GM19468 (cell line): Measurements from ENCODE around the gene HIKESHI.

ENCODE experiments used
- ATAC-seq: cut with Tn5 transposase; IDR thresholded peaks from one replicate; pipeline ENCODE4 v1.9.1; 2021; ENCODE audit warnings: mild to moderate bottlenecking, moderate library complexity, moderate number of reproducible peaks; ENCODE audit not compliant: unreplicated experiment; ENCODE audit errors: extremely low read depth

The HIKESHI gene

GRCh38 chr11:86372041-86372440 lies 70.0 kb downstream of the HIKESHI start:
- ATAC-seq: no peak

- ATAC-seq: no peak
These were observed 70.5 kb downstream of the HIKESHI start for GRCh38 chr11:86372586-86372985.

- no peak for ATAC-seq
These were observed 72.0 kb downstream of the HIKESHI start for GRCh38 chr11:86374069-86374468.

- no peak for ATAC-seq
These were observed 72.5 kb downstream of the HIKESHI start, which contains the start of gene CCDC81 for GRCh38 chr11:86374586-86374985. Gene CCDC81, plus strand, starts transcription at chr11:86374887. Its CDS starts 277 bp downstream, at chr11:86375164.

- no peak for ATAC-seq
These were observed 75.9 kb downstream of the HIKESHI start for GRCh38 chr11:86377972-86378371.

- ATAC-seq: no peak
These were observed 78.4 kb downstream of the HIKESHI start for GRCh38 chr11:86380295-86381059.

- ATAC-seq: no peak
These were observed 81.3 kb downstream of the HIKESHI start for GRCh38 chr11:86383041-86383955.

GRCh38 chr11:86386283-86386682 lies 84.2 kb downstream of the HIKESHI start:
- ATAC-seq: no peak

- no peak for ATAC-seq
These were observed 84.7 kb downstream of the HIKESHI start for GRCh38 chr11:86386746-86387145.

- ATAC-seq: no peak
These were observed 86.2 kb downstream of the HIKESHI start for GRCh38 chr11:86388198-86388597.

GRCh38 chr11:86390487-86390886 lies 88.4 kb downstream of the HIKESHI start:
- no peak for ATAC-seq

GRCh38 chr11:86395061-86395551 lies 93.1 kb downstream of the HIKESHI start:
- no peak for ATAC-seq
